Stimulated activated CD4-positive, alpha-beta T cell treated with anti-CD3 and anti-CD28 coated beads, TNF-alpha, amount 100 ng/mL, for 24 hours (primary cell): Measurements from ENCODE around the gene ZBTB17.
"Not testable (repeated sequence)": the region's sequence is repeated elsewhere in the genome, so short reads cannot be mapped to it uniquely, and the experiment has no call there.

ENCODE experiments used
- DNase-seq, 3 experiments: peaks; one replicate each; pipeline ENCODE4 v3.0.0-alpha.2; 2020; ENCODE audit warnings: low read depth in 3 of 3

Gene ZBTB17

GRCh38 chr1:15896841-15897610, 78.9 kb downstream of the ZBTB17 start:
- not testable (repeated sequence) for DNase-seq

GRCh38 chr1:15895233-15895632, 80.7 kb downstream of the ZBTB17 start:
- no peak for DNase-seq

- not testable (repeated sequence) for DNase-seq
Measured at GRCh38 chr1:15892857-15893599, 82.9 kb downstream of the ZBTB17 start.
